GM12875 (cell line): ENCODE data around the gene LURAP1L.

Experiments used
- H3K4me3 ChIP-seq: one replicate; pipeline ENCODE4 v1.5.1; 2011; ENCODE audit warnings: low read depth, low read length, control low read depth
- CTCF ChIP-seq: IDR thresholded peaks from 2 replicates; pipeline ENCODE4 v1.5.1; 2011; ENCODE audit warnings: low read depth, mild to moderate bottlenecking, control low read depth, inconsistent platforms, low read length, moderate library complexity, borderline replicate concordance; ENCODE audit not compliant: insufficient read depth

Gene LURAP1L

GRCh38 chr9:12853051-12853450, 78.2 kb downstream of the LURAP1L start:
- no peak for TF ChIP-seq CTCF

GRCh38 chr9:12854221-12854620, 79.4 kb downstream of the LURAP1L start:
- TF ChIP-seq CTCF, result no peak
- no peak overlapping the region for H3K4me3 ChIP-seq

More at GRCh38 chr9:12853051-12853450, 78.2 kb downstream of the LURAP1L start:
- H3K4me3 ChIP-seq, result no peak overlapping the region

GRCh38 chr9:12855066-12855465, 80.2 kb downstream of the LURAP1L start:
- no peak overlapping the region for H3K4me3 ChIP-seq
- no peak for TF ChIP-seq CTCF

GRCh38 chr9:12856603-12857002, 81.8 kb downstream of the LURAP1L start:
- no peak for TF ChIP-seq CTCF

GRCh38 chr9:12859704-12860251, 85.0 kb downstream of the LURAP1L start:
- no peak overlapping the region for H3K4me3 ChIP-seq
- no peak for TF ChIP-seq CTCF

More at GRCh38 chr9:12856603-12857002, 81.8 kb downstream of the LURAP1L start:
- H3K4me3 ChIP-seq, result no peak overlapping the region

- no peak overlapping the region for H3K4me3 ChIP-seq
- TF ChIP-seq CTCF, result no peak
Measured at GRCh38 chr9:12860998-12861397, 86.2 kb downstream of the LURAP1L start.

GRCh38 chr9:12862611-12863410, 88.0 kb downstream of the LURAP1L start:
- H3K4me3 ChIP-seq, result no peak overlapping the region
- TF ChIP-seq CTCF, result no peak
